BLaER1 treated with 17β-estradiol and CSF1 and Interleukin-3, amounts not matched to agents 10 nM and 100 nM (cell line): Measurements from ENCODE around the gene PADI6.

Source experiments
- H3K27ac ChIP-seq, 11 experiments: shearing (Covaris generic); formaldehyde crosslinking; 2 replicates each; pipeline ENCODE4 v1.8.1; 2022
- H3K27me3 ChIP-seq, 11 experiments: shearing (Covaris generic); formaldehyde crosslinking; 2 replicates each; pipeline ENCODE4 v1.8.1; 2022
- H3K36me3 ChIP-seq, 11 experiments: shearing (Covaris generic); formaldehyde crosslinking; 2 replicates each; pipeline ENCODE4 v1.8.1; 2022
- H3K4me1 ChIP-seq, 10 experiments: shearing (Covaris generic); formaldehyde crosslinking; 2 replicates each; pipeline ENCODE4 v1.8.1; 2022
- H3K4me2 ChIP-seq, 11 experiments: shearing (Covaris generic); formaldehyde crosslinking; 2 replicates each; pipeline ENCODE4 v1.8.1; 2022
- H3K4me3 ChIP-seq, 10 experiments: shearing (Covaris generic); formaldehyde crosslinking; 2 replicates each; pipeline ENCODE4 v1.8.1; 2022
- H3K9ac ChIP-seq, 11 experiments: shearing (Covaris generic); formaldehyde crosslinking; 2 replicates each; pipeline ENCODE4 v1.8.1; 2022
- H3K9me3 ChIP-seq, 11 experiments: shearing (Covaris generic); formaldehyde crosslinking; replicated peaks in 1 of 11; 2 replicates each; pipeline ENCODE4 v1.8.1; 2022
- H4K20me1 ChIP-seq, 11 experiments: shearing (Covaris generic); formaldehyde crosslinking; 2 replicates each; pipeline ENCODE4 v1.8.1; 2022
- Cebpa-rat ChIP-seq, 11 experiments: shearing (Covaris generic); IDR thresholded peaks; 2 replicates each; pipeline ENCODE4 v1.8.1; 2022

Gene PADI6

GRCh38 chr1:17432412-17432811 is 60.4 kb downstream of the PADI6 start:
- no peak for TF ChIP-seq Cebpa-rat (IDR thresholded peaks at IDR 0.05)
- Histone ChIP-seq H3K27ac (peak overlapping the region in 9 of 11 experiments; percentile 44 to 72 (median 59); a peak in 17 of 22 replicates), H3K9ac (peak overlapping the region in 10 of 11 experiments; percentile 5 to 53 (median 39); a peak in 15 of 22 replicates), H3K36me3 (peaks cover 64 to 100% (median 95%) of the 10 kb centered on the region in 11 experiments), H3K27me3 (no peaks in the 10 kb centered on the region), H4K20me1 (peaks cover 100% of the 10 kb centered on the region in 11 experiments), H3K4me1 (peaks cover 56 to 89% (median 69%) of the 10 kb centered on the region in 10 experiments), H3K9me3 (no peaks in the 10 kb centered on the region), H3K4me3 (peak overlapping the region in 5 of 10 experiments; percentile 2 to 42 (median 19); a peak in 6 of 20 replicates), H3K4me2 (peak overlapping the region; percentile 36 to 99 (median 89))

GRCh38 chr1:17433261-17433660 is 61.3 kb downstream of the PADI6 start:
- Histone ChIP-seq H3K27ac (peak overlapping the region in 3 of 11 experiments; percentile 8 to 20 (median 19); a peak in 1 of 22 replicates), H3K4me1 (peaks cover 56 to 83% (median 69%) of the 10 kb centered on the region in 10 experiments), H3K4me3 (no peak overlapping the region; a peak in 1 of 20 replicates), H4K20me1 (peaks cover 92 to 97% (median 93%) of the 10 kb centered on the region in 11 experiments), H3K4me2 (peak overlapping the region in 9 of 11 experiments; percentile 12 to 99 (median 94); a peak in 17 of 22 replicates), H3K9ac (peak overlapping the region in 4 of 11 experiments; percentile 14 to 45 (median 32); a peak in 4 of 22 replicates), H3K9me3 (no peaks in the 10 kb centered on the region; a peak in 1 of 22 replicates), H3K36me3 (peaks cover 55 to 94% (median 90%) of the 10 kb centered on the region in 11 experiments), H3K27me3 (no peaks in the 10 kb centered on the region)
- TF ChIP-seq Cebpa-rat (IDR thresholded peaks at IDR 0.05): no peak

DNA sequence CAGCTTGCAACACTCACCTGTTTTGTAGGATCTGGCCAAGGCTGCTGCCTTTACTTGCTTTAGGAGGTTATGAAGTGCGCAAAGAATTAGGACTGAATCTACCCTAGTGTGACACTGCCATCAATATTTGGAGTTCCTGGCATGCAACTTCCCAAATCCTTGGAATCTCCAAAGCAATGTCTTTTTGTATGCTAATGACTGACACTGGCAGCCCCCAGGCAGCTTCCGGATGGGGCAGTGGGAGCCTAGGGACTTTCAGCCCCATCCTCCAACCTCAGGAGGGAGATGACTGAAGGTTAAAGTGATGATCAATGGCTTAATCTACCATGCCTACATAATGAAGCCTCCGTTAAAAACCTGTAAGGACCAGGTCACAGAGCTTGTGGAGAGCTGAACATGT is 62.0 kb downstream of the PADI6 start:
- Histone ChIP-seq H3K4me1 (peaks cover 56 to 80% (median 69%) of the 10 kb centered on the region in 10 experiments), H3K36me3 (peaks cover 47 to 87% (median 82%) of the 10 kb centered on the region in 11 experiments), H4K20me1 (peaks cover 84 to 91% (median 85%) of the 10 kb centered on the region in 11 experiments), H3K27ac (peak overlapping the region in 2 of 11 experiments; percentile 8 to 19; a peak in 1 of 22 replicates), H3K9me3 (no peaks in the 10 kb centered on the region; a peak in 1 of 22 replicates), H3K4me3 (peak overlapping the region in 1 of 10 experiments; percentile 1; a peak in 1 of 20 replicates), H3K4me2 (peak overlapping the region in 10 of 11 experiments; percentile 89 to 99 (median 93); a peak in 20 of 22 replicates), H3K27me3 (no peaks in the 10 kb centered on the region), H3K9ac (peak overlapping the region in 5 of 11 experiments; percentile 14 to 100 (median 39); a peak in 6 of 22 replicates)
- TF ChIP-seq Cebpa-rat (IDR thresholded peaks at IDR 0.05): no peak

DNA sequence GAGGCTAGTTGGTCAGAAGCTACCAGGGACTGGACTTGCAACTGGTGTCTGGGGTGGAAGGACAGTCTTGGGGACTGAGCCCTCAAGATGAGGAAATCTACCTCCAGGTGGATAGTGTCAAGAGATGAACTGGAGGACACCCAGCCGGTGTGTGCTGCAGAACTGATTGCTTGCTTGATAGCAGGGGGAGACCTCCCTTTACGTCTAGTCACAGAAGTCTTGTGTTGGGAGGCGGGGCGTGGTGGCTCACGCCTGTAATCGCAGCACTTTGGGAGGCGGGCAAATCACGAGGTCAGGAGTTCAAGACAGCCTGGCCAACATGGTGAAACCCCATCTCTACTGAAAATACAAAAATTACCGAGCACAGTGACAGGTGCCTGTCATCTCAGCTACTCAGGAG is 62.6 kb downstream of the PADI6 start:
- Histone ChIP-seq H3K27ac (no peak overlapping the region), H3K4me2 (peak overlapping the region; percentile 89 to 99 (median 94); a peak in 20 of 22 replicates), H3K4me1 (peaks cover 56 to 75% (median 65%) of the 10 kb centered on the region in 10 experiments), H3K4me3 (peak overlapping the region in 3 of 10 experiments; percentile 38 to 100 (median 99); a peak in 2 of 20 replicates), H4K20me1 (peaks cover 78 to 85% (median 79%) of the 10 kb centered on the region in 11 experiments), H3K36me3 (peaks cover 42 to 81% (median 76%) of the 10 kb centered on the region in 11 experiments), H3K9ac (peak overlapping the region in 6 of 11 experiments; percentile 25 to 100 (median 98); a peak in 5 of 22 replicates), H3K9me3 (no peaks in the 10 kb centered on the region; a peak in 1 of 22 replicates), H3K27me3 (no peaks in the 10 kb centered on the region)
- no peak for TF ChIP-seq Cebpa-rat (IDR thresholded peaks at IDR 0.05)

DNA sequence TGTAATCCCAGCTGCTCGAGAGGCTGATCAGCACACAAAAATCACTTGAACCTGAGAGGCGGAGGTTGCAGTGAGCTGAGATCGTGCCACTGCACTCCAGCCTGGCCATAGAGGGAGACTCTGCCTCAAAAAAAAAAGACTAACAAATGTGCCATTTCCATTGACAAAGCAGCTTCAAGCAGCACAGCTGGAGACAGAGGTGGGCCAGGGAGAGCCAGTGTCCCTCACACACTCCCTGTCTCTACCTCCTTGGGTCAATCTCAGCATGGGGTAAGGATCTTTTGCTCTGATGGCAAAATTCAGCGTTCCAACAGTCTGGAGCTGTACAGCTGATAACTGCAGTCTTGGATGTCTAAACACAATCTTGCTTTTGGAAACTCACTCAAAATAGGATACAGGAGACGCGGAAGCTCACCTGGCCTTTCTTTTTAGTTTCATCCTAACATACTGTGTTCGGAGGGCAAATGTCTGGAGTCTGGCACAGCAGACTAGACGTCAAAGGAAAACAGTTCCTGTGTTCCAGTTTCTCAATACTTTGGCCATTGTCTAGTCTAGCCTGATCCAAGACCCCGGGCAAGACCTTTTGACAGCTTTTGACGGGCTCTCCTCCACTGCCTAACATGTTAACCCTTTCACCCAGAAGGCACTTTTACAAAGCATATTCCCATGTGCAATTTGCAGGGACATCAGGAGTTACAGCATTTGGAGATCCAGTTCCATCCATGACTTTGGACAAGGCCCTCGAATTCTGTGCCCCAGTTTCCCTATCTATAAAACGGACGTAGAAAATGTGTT is 64.6 kb downstream of the PADI6 start:
- Histone ChIP-seq H4K20me1 (peaks cover 58 to 65% (median 60%) of the 10 kb centered on the region in 11 experiments), H3K9ac (peak overlapping the region; percentile 97 to 100 (median 100)), H3K27ac (peak overlapping the region in 10 of 11 experiments; percentile 96 to 100 (median 100); a peak in 19 of 22 replicates), H3K4me2 (peak overlapping the region; percentile 89 to 99 (median 94)), H3K36me3 (peaks cover 31 to 61% (median 59%) of the 10 kb centered on the region in 11 experiments), H3K4me1 (peaks cover 71 to 75% (median 73%) of the 10 kb centered on the region in 10 experiments), H3K27me3 (peaks cover 0 to 5% (median 0%) of the 10 kb centered on the region in 11 experiments; a peak in 2 of 22 replicates), H3K4me3 (peak overlapping the region; percentile 87 to 100 (median 99)), H3K9me3 (no peaks in the 10 kb centered on the region; a peak in 1 of 22 replicates)
- TF ChIP-seq Cebpa-rat (IDR thresholded peaks at IDR 0.05): no peak

GRCh38 chr1:17437260-17437579 is 65.2 kb downstream of the PADI6 start:
- H3K4me3 ChIP-seq: peak overlapping the region; percentile 87 to 100 (median 99)
- H3K9ac ChIP-seq: peak overlapping the region; percentile 97 to 100 (median 100)
- H3K9me3 ChIP-seq: no peaks in the 10 kb centered on the region; a peak in 1 of 22 replicates
- H3K4me1 ChIP-seq: peaks cover 68 to 73% (median 70%) of the 10 kb centered on the region in 10 experiments
- peak overlapping the region; percentile 89 to 99 (median 94) for H3K4me2 ChIP-seq
- peaks cover 52 to 58% (median 53%) of the 10 kb centered on the region in 11 experiments for H4K20me1 ChIP-seq
- H3K36me3 ChIP-seq: peaks cover 31 to 56% (median 52%) of the 10 kb centered on the region in 11 experiments
- peaks cover 0 to 5% (median 0%) of the 10 kb centered on the region in 11 experiments; a peak in 2 of 22 replicates for H3K27me3 ChIP-seq
- no peak for TF ChIP-seq Cebpa-rat (IDR thresholded peaks at IDR 0.05)
- peak overlapping the region in 10 of 11 experiments; percentile 96 to 100 (median 100); a peak in 20 of 22 replicates for H3K27ac ChIP-seq

DNA sequence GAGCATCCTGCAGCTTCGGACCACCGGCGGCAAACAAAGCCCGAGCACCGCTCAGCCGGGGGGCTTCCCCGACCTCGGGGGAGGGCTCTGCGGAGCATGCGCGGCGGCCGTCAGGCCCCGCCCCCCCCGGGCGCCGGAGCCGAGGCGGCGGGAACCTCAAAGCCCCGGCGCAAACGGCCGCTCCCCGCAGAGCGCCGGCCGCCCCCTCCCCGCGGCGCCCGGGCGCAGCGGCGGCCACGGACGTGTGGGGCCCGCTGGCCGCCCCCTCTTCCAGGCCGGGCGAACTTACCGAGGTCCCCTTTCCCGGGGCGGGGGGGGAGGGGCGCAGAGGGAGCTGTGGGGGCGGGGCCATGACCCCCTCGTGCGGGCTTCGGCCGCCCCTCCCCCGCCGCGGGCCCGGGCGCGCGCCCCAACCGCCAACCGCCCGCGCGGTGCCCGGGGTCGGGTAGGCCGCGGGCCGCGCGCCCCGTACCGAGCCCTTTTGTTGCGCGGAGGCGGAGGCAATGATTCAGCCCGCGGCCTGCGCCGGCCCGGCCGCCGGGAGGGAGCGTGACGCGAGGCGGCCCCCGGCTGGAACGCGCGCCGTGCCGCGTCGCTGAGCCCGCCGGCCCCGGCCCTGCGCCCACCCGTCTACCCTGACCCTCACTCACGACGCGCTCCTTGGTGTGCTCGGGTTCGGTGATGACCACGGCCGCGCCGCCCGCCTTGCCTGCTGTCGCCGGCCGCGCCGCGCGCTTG is 65.8 kb downstream of the PADI6 start:
- Histone ChIP-seq H3K27ac (peak overlapping the region; percentile 83 to 100 (median 100)), H4K20me1 (peaks cover 47 to 53% (median 48%) of the 10 kb centered on the region in 11 experiments), H3K4me3 (peak overlapping the region; percentile 87 to 100 (median 99)), H3K36me3 (peaks cover 28 to 50% (median 47%) of the 10 kb centered on the region in 11 experiments), H3K4me1 (peaks cover 62 to 69% (median 65%) of the 10 kb centered on the region in 10 experiments), H3K9ac (peak overlapping the region; percentile 97 to 100 (median 100)), H3K27me3 (peaks cover 0 to 5% (median 0%) of the 10 kb centered on the region in 11 experiments; a peak in 2 of 22 replicates), H3K4me2 (peak overlapping the region; percentile 89 to 99 (median 94)), H3K9me3 (no peaks in the 10 kb centered on the region; a peak in 1 of 22 replicates)
- no peak for TF ChIP-seq Cebpa-rat (IDR thresholded peaks at IDR 0.05)
